ENCODE data around the gene SNAPIN. TPM values are rescaled to one million over a fixed set of nuclear protein-coding genes. Genes with fewer than 3 reads are reported as not detected.
A peak's percentile ranks its signal among the peaks of the same experiment; 100 is the strongest.

SNAPIN gene
- total RNA-seq, 1 donor from 2014 or later: 56.4 TPM

DNA sequence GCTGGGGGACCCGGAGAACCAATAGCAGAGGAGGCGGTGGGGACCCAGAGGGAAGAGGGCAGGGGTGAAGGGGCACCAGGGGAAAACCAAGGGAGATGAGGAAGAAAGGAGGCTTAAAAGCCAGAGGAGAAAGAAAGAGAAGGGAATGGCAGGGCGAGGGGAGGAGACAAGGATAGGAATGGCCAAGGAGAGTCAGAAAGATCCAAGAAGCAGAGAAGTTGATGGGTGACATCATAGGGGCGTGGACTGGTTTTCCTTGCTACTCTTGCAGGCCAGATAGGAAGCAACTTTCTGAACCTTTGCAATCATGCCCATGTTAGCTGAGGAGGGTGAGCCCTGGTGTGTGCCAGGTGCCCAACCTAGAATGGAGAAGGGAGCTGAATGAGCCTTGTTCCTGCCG, 25.4 kb downstream of the SNAPIN start:
- Histone ChIP-seq H3K4me1 (ENCODE audit: control insufficient read depth in 3 of 3, insufficient read depth in 3 of 3, low read length in 3 of 3) (peaks cover 2 to 10% (median 4%) of the 10 kb centered on the region in 3 donors), H3K36me3 (ENCODE audit: control insufficient read depth in 3 of 3, insufficient read depth in 3 of 3, low read length in 3 of 3) (peaks cover 0 to 12% (median 0%) of the 10 kb centered on the region in 3 donors), H3K9me3 (ENCODE audit: control insufficient read depth in 3 of 3, low read length in 3 of 3) (no peaks in the 10 kb centered on the region), H3K27me3 (ENCODE audit: control insufficient read depth in 3 of 3, insufficient read depth in 3 of 3, low read length in 3 of 3) (peaks cover 16 to 26% (median 20%) of the 10 kb centered on the region in 3 donors), H3K9ac (ENCODE audit: low read depth in 1 of 3, low read length in 3 of 3) (no peak overlapping the region), H3K27ac (ENCODE audit: low read depth, low read length) (no peak overlapping the region), H3K4me3 (ENCODE audit: low read length in 3 of 3) (no peak overlapping the region)

DNA sequence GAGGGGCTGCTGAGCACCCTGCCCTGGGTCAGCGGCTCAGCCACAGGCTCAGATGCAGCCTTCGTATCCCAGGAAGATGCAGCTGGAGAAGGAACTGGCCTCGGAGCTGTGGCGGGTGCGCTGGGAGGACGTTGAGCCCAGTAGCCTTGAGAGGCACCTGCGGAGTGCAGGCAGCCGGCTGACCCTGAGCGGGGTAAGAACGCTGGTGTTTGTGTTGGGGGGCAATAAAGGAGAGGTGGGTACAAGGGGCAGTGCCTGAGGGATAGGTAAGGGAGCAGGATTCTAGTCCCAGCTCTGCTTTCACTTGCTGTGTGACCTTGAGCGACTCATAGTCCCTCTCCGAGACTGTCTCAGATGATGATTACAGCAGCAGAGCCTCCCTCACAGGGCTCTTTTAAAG, 26.4 kb downstream of the SNAPIN start:
- Histone ChIP-seq H3K36me3 (ENCODE audit: control insufficient read depth in 3 of 3, insufficient read depth in 3 of 3, low read length in 3 of 3) (peaks cover 0 to 14% (median 3%) of the 10 kb centered on the region in 3 donors), H3K27ac (ENCODE audit: low read depth, low read length) (no peak overlapping the region), H3K27me3 (ENCODE audit: control insufficient read depth in 3 of 3, insufficient read depth in 3 of 3, low read length in 3 of 3) (peaks cover 7 to 16% (median 10%) of the 10 kb centered on the region in 3 donors), H3K9ac (ENCODE audit: low read depth in 1 of 3, low read length in 3 of 3) (no peak overlapping the region), H3K9me3 (ENCODE audit: control insufficient read depth in 3 of 3, low read length in 3 of 3) (no peaks in the 10 kb centered on the region), H3K4me1 (ENCODE audit: control insufficient read depth in 3 of 3, insufficient read depth in 3 of 3, low read length in 3 of 3) (no peaks in the 10 kb centered on the region), H3K4me3 (ENCODE audit: low read length in 3 of 3) (no peak overlapping the region)

DNA sequence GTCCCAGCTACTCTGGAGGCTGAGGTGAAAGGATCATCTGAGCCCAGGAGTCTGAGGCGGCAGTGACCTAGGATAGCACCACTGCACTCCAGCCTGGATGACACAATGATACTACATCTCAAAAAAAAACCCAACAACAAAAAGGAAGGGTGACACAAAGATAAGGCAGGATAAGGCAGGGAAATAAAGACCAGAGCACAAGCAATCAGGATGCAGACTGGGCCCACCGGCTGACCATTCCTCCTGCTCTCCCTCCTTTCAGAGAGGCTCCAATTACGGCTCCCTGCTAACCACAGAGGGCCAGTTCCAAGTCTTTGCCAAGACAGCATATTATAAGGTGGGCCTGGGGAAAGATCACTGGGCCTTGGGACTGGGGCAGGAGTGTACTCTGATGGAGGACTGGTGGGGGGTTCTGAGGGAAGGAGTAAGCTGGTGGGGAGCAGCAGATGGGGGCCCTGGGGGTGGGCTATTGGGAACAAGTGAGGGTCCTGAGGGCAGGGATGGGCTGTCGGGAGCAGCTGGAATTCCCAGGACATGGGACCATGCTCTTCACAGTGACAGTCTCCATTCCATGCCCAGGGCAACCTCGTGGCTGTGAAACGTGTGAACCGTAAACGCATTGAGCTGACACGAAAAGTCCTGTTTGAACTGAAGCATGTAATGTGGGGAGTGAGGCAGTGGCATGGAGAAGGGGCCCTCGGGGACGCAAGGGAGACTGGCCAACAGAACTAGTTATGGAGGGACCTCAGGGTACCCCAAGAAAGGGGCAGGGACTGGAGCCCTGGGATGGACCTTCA, 27.2 kb downstream of the SNAPIN start:
- Histone ChIP-seq H3K4me1 (ENCODE audit: control insufficient read depth in 3 of 3, insufficient read depth in 3 of 3, low read length in 3 of 3) (no peaks in the 10 kb centered on the region), H3K9ac (ENCODE audit: low read depth in 1 of 3, low read length in 3 of 3) (no peak overlapping the region), H3K9me3 (ENCODE audit: control insufficient read depth in 3 of 3, low read length in 3 of 3) (no peaks in the 10 kb centered on the region), H3K27me3 (ENCODE audit: control insufficient read depth in 3 of 3, insufficient read depth in 3 of 3, low read length in 3 of 3) (peaks cover 1 to 9% (median 2%) of the 10 kb centered on the region in 3 donors), H3K27ac (ENCODE audit: low read depth, low read length) (no peak overlapping the region), H3K4me3 (ENCODE audit: low read length in 3 of 3) (no peak overlapping the region), H3K36me3 (ENCODE audit: control insufficient read depth in 3 of 3, insufficient read depth in 3 of 3, low read length in 3 of 3) (peaks cover 0 to 14% (median 3%) of the 10 kb centered on the region in 3 donors)

DNA sequence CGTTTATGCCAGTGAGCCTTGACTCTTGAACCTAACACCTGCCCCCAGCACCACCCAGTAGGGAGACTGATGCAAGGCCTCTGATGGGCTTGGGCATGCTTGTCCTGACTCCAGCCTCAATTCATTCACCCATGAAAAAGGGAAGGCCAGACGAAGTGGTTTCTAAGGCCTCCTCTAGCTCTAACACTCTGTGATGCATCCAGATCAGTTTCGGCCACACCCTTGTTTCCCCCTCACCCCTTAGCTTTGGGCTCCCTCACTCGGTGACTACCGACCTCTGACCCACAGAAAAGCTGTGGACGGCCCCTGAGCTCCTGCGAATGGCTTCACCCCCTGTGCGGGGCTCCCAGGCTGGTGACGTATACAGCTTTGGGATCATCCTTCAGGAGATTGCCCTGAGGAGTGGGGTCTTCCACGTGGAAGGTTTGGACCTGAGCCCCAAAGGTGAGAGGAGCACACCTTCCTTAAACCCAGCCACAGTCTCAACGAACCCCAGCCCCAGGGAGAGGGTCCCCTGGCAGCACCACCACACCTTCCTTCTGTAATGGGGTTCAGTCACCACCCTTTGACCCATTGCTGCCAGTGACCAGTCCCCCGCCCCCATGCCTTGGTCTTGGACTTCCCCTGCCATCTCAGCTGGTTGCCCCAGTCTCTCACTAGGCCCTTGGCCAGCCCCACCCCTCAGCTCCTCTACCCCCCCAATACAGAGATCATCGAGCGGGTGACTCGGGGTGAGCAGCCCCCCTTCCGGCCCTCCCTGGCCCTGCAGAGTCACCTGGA, 29.0 kb downstream of the SNAPIN start:
- Histone ChIP-seq H3K27me3 (ENCODE audit: control insufficient read depth in 3 of 3, insufficient read depth in 3 of 3, low read length in 3 of 3) (no peaks in the 10 kb centered on the region), H3K27ac (ENCODE audit: low read depth, low read length) (no peak overlapping the region), H3K9ac (ENCODE audit: low read depth in 1 of 3, low read length in 3 of 3) (peak overlapping the region in 1 of 3 donors; percentile 14), H3K9me3 (ENCODE audit: control insufficient read depth in 3 of 3, low read length in 3 of 3) (no peaks in the 10 kb centered on the region), H3K4me3 (ENCODE audit: low read length in 3 of 3) (no peak overlapping the region), H3K36me3 (ENCODE audit: control insufficient read depth in 3 of 3, insufficient read depth in 3 of 3, low read length in 3 of 3) (peaks cover 0 to 14% (median 3%) of the 10 kb centered on the region in 3 donors), H3K4me1 (ENCODE audit: control insufficient read depth in 3 of 3, insufficient read depth in 3 of 3, low read length in 3 of 3) (no peaks in the 10 kb centered on the region)

DNA sequence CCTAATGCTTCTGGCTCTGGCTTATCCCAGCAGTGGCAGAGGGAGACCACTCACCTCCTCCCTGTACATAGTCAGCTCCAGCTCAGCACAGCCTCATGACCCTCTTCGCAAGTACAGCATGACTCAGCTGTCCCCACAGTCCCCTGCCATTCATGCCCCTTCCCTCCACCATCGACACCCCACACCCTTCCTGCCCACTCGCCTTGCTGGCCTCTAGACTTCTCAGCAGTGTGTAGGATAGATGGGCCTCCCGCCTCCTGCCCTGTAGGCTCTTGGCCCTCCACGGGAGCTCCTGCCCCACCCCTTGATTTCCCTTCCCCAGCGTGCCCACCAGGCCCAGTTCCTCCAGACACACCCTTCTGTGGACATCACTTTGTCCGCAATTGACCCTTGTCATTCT, 29.8 kb downstream of the SNAPIN start:
- Histone ChIP-seq H3K27me3 (ENCODE audit: control insufficient read depth in 3 of 3, insufficient read depth in 3 of 3, low read length in 3 of 3) (no peaks in the 10 kb centered on the region), H3K9me3 (ENCODE audit: control insufficient read depth in 3 of 3, low read length in 3 of 3) (no peaks in the 10 kb centered on the region), H3K4me3 (ENCODE audit: low read length in 3 of 3) (no peak overlapping the region), H3K36me3 (ENCODE audit: control insufficient read depth in 3 of 3, insufficient read depth in 3 of 3, low read length in 3 of 3) (peaks cover 0 to 14% (median 3%) of the 10 kb centered on the region in 3 donors), H3K9ac (ENCODE audit: low read depth in 1 of 3, low read length in 3 of 3) (no peak overlapping the region), H3K4me1 (ENCODE audit: control insufficient read depth in 3 of 3, insufficient read depth in 3 of 3, low read length in 3 of 3) (no peaks in the 10 kb centered on the region), H3K27ac (ENCODE audit: low read depth, low read length) (no peak overlapping the region)

DNA sequence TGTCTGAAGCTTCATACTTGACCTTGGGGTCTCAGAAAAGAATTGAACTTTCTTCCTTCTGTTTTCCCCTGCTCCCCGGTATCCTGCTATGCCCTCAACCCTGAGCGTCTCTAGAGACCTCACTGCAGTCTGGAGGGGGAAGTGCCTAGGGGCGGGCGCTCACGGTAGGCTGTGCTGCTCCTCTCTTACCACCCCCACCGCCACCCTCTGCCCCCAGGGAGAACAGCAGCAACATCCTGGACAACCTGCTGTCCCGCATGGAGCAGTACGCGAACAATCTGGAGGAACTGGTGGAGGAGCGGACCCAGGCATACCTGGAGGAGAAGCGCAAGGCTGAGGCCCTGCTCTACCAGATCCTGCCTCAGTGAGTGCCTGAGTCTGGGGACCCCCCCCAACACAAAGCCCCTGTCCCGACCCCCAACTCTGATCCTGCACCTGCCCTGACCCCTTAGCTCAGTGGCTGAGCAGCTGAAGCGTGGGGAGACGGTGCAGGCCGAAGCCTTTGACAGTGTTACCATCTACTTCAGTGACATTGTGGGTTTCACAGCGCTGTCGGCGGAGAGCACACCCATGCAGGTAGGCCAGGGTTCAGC, 30.3 kb downstream of the SNAPIN start:
- H3K27me3 ChIP-seq (ENCODE audit: control insufficient read depth in 3 of 3, insufficient read depth in 3 of 3, low read length in 3 of 3): no peaks in the 10 kb centered on the region
- H3K27ac ChIP-seq (ENCODE audit: low read depth, low read length): no peak overlapping the region
- H3K9ac ChIP-seq (ENCODE audit: low read depth in 1 of 3, low read length in 3 of 3): no peak overlapping the region
- peaks cover 0 to 14% (median 3%) of the 10 kb centered on the region in 3 donors for H3K36me3 ChIP-seq (ENCODE audit: control insufficient read depth in 3 of 3, insufficient read depth in 3 of 3, low read length in 3 of 3)
- no peak overlapping the region for H3K4me3 ChIP-seq (ENCODE audit: low read length in 3 of 3)
- no peaks in the 10 kb centered on the region for H3K4me1 ChIP-seq (ENCODE audit: control insufficient read depth in 3 of 3, insufficient read depth in 3 of 3, low read length in 3 of 3)
- H3K9me3 ChIP-seq (ENCODE audit: control insufficient read depth in 3 of 3, low read length in 3 of 3): no peaks in the 10 kb centered on the region

DNA sequence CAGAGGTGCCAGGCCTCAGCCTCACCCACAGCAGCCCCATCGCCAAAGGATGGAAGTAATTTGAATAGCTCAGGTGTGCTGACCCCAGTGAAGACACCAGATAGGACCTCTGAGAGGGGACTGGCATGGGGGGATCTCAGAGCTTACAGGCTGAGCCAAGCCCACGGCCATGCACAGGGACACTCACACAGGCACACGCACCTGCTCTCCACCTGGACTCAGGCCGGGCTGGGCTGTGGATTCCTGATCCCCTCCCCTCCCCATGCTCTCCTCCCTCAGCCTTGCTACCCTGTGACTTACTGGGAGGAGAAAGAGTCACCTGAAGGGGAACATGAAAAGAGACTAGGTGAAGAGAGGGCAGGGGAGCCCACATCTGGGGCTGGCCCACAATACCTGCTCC, 35.0 kb downstream of the SNAPIN start:
- H3K36me3 ChIP-seq (ENCODE audit: control insufficient read depth in 3 of 3, insufficient read depth in 3 of 3, low read length in 3 of 3): peaks cover 0 to 3% (median 2%) of the 10 kb centered on the region in 3 donors
- H3K4me3 ChIP-seq (ENCODE audit: low read length in 3 of 3): no peak overlapping the region
- H3K9me3 ChIP-seq (ENCODE audit: control insufficient read depth in 3 of 3, low read length in 3 of 3): no peaks in the 10 kb centered on the region
- H3K9ac ChIP-seq (ENCODE audit: low read depth in 1 of 3, low read length in 3 of 3): no peak overlapping the region
- no peaks in the 10 kb centered on the region for H3K27me3 ChIP-seq (ENCODE audit: control insufficient read depth in 3 of 3, insufficient read depth in 3 of 3, low read length in 3 of 3)
- no peak overlapping the region for H3K27ac ChIP-seq (ENCODE audit: low read depth, low read length)
- H3K4me1 ChIP-seq (ENCODE audit: control insufficient read depth in 3 of 3, insufficient read depth in 3 of 3, low read length in 3 of 3): peaks cover 0 to 5% (median 2%) of the 10 kb centered on the region in 3 donors

DNA sequence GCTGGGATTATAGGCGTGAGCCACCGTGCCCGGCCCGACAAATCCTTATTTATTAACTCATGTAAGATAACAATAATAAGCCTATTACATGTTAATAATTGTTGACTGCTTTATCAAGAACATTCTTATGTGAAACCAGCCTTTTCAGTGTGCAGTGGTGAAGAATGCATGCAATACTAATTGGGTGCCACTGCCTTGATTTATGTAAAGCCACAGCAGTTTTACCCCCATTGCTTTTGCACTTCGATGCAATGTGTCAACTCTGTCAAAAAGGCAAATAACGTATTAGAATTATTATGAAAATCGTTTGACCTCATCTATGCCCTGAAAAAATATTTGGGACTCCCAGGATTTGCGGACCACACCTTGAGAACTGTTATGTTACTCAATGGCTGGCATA, 38.2 kb downstream of the SNAPIN start:
- no peaks in the 10 kb centered on the region for H3K27me3 ChIP-seq (ENCODE audit: control insufficient read depth in 3 of 3, insufficient read depth in 3 of 3, low read length in 3 of 3)
- H3K27ac ChIP-seq (ENCODE audit: low read depth, low read length): peak overlapping the region; percentile 74
- no peaks in the 10 kb centered on the region for H3K9me3 ChIP-seq (ENCODE audit: control insufficient read depth in 3 of 3, low read length in 3 of 3)
- H3K4me3 ChIP-seq (ENCODE audit: low read length in 3 of 3): no peak overlapping the region
- H3K36me3 ChIP-seq (ENCODE audit: control insufficient read depth in 3 of 3, insufficient read depth in 3 of 3, low read length in 3 of 3): no peaks in the 10 kb centered on the region
- peaks cover 6 to 11% (median 6%) of the 10 kb centered on the region in 3 donors for H3K4me1 ChIP-seq (ENCODE audit: control insufficient read depth in 3 of 3, insufficient read depth in 3 of 3, low read length in 3 of 3)
- H3K9ac ChIP-seq (ENCODE audit: low read depth in 1 of 3, low read length in 3 of 3): no peak overlapping the region

DNA sequence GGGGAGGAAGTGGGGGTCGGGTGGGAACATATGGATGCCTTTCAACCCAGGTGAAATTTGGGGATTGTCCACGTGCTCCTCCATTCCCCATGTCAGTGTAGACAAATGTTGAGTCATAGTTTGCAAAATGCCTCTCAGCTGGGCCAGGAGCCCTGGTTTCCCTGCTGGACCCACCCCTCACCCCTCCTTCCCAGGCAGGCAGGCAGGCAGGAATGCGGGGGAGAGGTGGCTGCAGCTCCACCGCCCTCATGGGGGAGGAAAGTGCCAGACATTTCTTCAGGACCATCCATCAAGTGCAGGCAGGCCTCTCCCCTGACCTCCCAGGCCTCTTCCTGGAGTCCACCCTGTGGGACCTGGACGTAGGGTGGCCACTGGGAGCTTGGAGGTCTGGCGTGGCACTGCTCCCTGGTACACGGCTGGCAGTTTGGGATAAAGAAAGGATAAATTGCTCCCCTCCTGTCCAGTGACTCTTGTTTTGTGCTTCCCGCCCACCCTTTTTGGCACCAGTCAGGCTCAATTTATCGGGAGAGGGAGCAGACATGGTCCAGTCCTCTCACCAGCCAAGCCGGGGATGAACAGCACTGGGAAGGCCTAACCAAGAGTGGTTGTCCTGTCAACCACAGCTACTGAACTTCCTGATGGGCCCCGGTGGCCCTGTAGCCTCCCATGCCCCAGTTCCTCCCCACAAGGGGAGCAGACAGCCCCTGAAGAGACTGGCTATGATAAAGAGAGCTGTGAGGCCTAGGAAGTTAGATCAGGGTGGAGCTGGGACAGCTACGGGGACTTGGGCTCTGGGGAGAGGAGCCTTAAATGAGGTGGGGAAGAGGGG, 38.9 kb downstream of the SNAPIN start:
- H3K9me3 ChIP-seq (ENCODE audit: control insufficient read depth in 3 of 3, low read length in 3 of 3): no peaks in the 10 kb centered on the region
- H3K36me3 ChIP-seq (ENCODE audit: control insufficient read depth in 3 of 3, insufficient read depth in 3 of 3, low read length in 3 of 3): no peaks in the 10 kb centered on the region
- peak overlapping the region; percentile 40 to 54 (median 51) for H3K9ac ChIP-seq (ENCODE audit: low read depth in 1 of 3, low read length in 3 of 3)
- H3K27ac ChIP-seq (ENCODE audit: low read depth, low read length): peak overlapping the region; percentile 74
- peak overlapping the region in 1 of 3 donors; percentile 30 for H3K4me3 ChIP-seq (ENCODE audit: low read length in 3 of 3)
- H3K4me1 ChIP-seq (ENCODE audit: control insufficient read depth in 3 of 3, insufficient read depth in 3 of 3, low read length in 3 of 3): peaks cover 6 to 11% (median 6%) of the 10 kb centered on the region in 3 donors
- H3K27me3 ChIP-seq (ENCODE audit: control insufficient read depth in 3 of 3, insufficient read depth in 3 of 3, low read length in 3 of 3): no peaks in the 10 kb centered on the region
